Large intestine (tissue), 12 donors: Measurements from ENCODE around the gene ID3. TPM values are rescaled to one million over a fixed set of nuclear protein-coding genes. Genes with fewer than 3 reads are reported as not detected.

Source experiments
- DNase-seq, 2 donors: peaks; one replicate each; pipeline versions ENCODE4 v3.0.0 to v3.0.0-alpha.2; 2013
- H3K27ac ChIP-seq: one replicate; pipeline ENCODE4 v1.5.1; 2013; ENCODE audit warnings: low read length
- H3K27me3 ChIP-seq: 2 replicates; pipeline ENCODE4 v1.6.1; 2013; ENCODE audit warnings: low read length; ENCODE audit not compliant: control insufficient read depth, insufficient read depth
- H3K36me3 ChIP-seq: 2 replicates; pipeline ENCODE4 v1.6.1; 2013; ENCODE audit warnings: low read length; ENCODE audit not compliant: control insufficient read depth, insufficient read depth
- H3K4me1 ChIP-seq: one replicate; pipeline ENCODE4 v1.6.1; 2013; ENCODE audit warnings: low read length; ENCODE audit not compliant: control insufficient read depth, insufficient read depth
- H3K4me3 ChIP-seq: one replicate; pipeline ENCODE4 v1.5.1; 2013; ENCODE audit warnings: low read length
- H3K9me3 ChIP-seq: one replicate; pipeline ENCODE4 v1.6.1; 2013; ENCODE audit warnings: mild to moderate bottlenecking, low read depth, low read length, moderate library complexity; ENCODE audit not compliant: control insufficient read depth
- WGBS: methylation state at CpG from one replicate; pipeline ENCODE4 v1.1.5; 2013; ENCODE audit warnings: low lambda C conversion rate; ENCODE audit not compliant: insufficient coverage; 5-methylcytosine and 5-hydroxymethylcytosine counted together
- long read RNA-seq, 11 donors: transcript quantifications; one replicate each; lab custom pipeline, GENCODE V29; 2026
- polyA plus RNA-seq: library from polyadenylated mRNA; unstranded; fragments of 120-200 nt; gene quantifications from one replicate; pipeline ENCODE4 v1.2.1, GENCODE V29; 2013

Gene ID3, protein sequence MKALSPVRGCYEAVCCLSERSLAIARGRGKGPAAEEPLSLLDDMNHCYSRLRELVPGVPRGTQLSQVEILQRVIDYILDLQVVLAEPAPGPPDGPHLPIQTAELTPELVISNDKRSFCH
- 120 TPM for polyA plus RNA-seq
- long read RNA-seq, donor 1, transcript ID3-201 (3 exons, 1,251 nt): major isoform, 83 of 87 reads
- long read RNA-seq, donor 1, partial matches to known transcripts: 0 of 87 reads
- long read RNA-seq, donor 1, other reads (novel, unspliced or antisense): 0 of 87 reads
- long read RNA-seq, donor 2, transcript ID3-201 (3 exons, 1,251 nt): major isoform, 150 of 153 reads
- long read RNA-seq, donor 2, partial matches to known transcripts: 0 of 153 reads
- long read RNA-seq, donor 2, other reads (novel, unspliced or antisense): 0 of 153 reads
- long read RNA-seq, donor 3: 0 reads
- long read RNA-seq, donor 4, transcript ID3-201 (3 exons, 1,251 nt): major isoform, 24 of 24 reads
- long read RNA-seq, donor 4, partial matches to known transcripts: 0 of 24 reads
- long read RNA-seq, donor 4, other reads (novel, unspliced or antisense): 0 of 24 reads
- long read RNA-seq, donor 5, transcript ID3-201 (3 exons, 1,251 nt): major isoform, 93 of 102 reads
- long read RNA-seq, donor 5, partial matches to known transcripts: 0 of 102 reads
- long read RNA-seq, donor 5, other reads (novel, unspliced or antisense): 5 of 102 reads
- long read RNA-seq, donor 6, transcript ID3-201 (3 exons, 1,251 nt): major isoform, 185 of 192 reads
- long read RNA-seq, donor 6, partial matches to known transcripts: 0 of 192 reads
- long read RNA-seq, donor 6, other reads (novel, unspliced or antisense): 0 of 192 reads
- long read RNA-seq, donor 7, transcript ID3-201 (3 exons, 1,251 nt): major isoform, 76 of 111 reads
- long read RNA-seq, donor 7, partial matches to known transcripts: 28 of 111 reads
- long read RNA-seq, donor 7, other reads (novel, unspliced or antisense): 0 of 111 reads
- long read RNA-seq, donor 8, transcript ID3-202 (2 exons, 623 nt): minor isoform, 6 of 193 reads
- long read RNA-seq, donor 8, transcript ID3-201 (3 exons, 1,251 nt): major isoform, 175 of 193 reads
- long read RNA-seq, donor 8, transcript ID3-203 (2 exons, 892 nt): minor isoform, 7 of 193 reads
- long read RNA-seq, donor 8, partial matches to known transcripts: 0 of 193 reads
- long read RNA-seq, donor 8, other reads (novel, unspliced or antisense): 5 of 193 reads
- long read RNA-seq, donor 9, transcript ID3-201 (3 exons, 1,251 nt): major isoform, 111 of 113 reads
- long read RNA-seq, donor 9, partial matches to known transcripts: 0 of 113 reads
- long read RNA-seq, donor 9, other reads (novel, unspliced or antisense): 0 of 113 reads
- long read RNA-seq, donor 10, transcript ID3-201 (3 exons, 1,251 nt): major isoform, 126 of 167 reads
- long read RNA-seq, donor 10, transcript ID3-203 (2 exons, 892 nt): minor isoform, 5 of 167 reads
- long read RNA-seq, donor 10, partial matches to known transcripts: 35 of 167 reads
- long read RNA-seq, donor 10, other reads (novel, unspliced or antisense): 0 of 167 reads
- long read RNA-seq, donor 11, transcript ID3-201 (3 exons, 1,251 nt): major isoform, 58 of 61 reads
- long read RNA-seq, donor 11, partial matches to known transcripts: 0 of 61 reads
- long read RNA-seq, donor 11, other reads (novel, unspliced or antisense): 0 of 61 reads

DNA sequence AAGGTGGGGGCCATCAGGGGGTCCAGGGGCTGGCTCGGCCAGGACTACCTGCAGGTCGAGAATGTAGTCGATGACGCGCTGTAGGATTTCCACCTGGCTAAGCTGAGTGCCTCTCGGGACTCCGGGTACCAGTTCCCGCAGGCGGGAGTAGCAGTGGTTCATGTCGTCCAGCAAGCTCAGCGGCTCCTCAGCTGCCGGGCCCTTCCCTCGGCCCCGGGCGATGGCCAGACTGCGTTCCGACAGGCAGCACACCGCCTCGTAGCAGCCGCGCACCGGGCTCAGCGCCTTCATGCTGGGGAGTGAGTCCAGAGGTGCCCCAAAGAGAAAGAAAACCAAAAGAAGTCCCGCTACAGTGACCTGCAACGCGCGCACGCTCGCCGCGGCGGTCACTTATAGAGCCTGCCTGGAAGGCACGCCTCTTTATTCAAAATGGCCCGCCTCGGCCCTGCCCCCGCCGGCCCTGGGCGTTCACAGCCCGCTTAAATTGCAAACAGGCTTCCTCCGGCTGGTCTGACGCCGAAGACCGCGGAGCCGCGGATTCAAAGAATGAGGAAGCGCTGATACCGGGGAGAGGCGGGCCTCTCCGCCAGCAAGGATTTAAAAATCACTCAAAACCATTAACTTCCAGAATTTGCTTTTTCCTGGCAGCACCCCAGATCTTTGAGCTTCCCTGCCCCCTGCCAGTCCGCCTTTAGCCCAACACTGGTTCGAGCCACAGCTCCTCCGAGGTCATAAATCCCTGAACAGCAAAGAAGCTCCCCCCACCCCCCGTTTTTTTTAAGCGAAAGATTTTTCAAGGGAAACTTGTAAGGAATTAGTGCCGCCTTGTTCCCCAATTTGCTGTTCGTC lies at the start of gene ID3:
TSS of gene ID3 (minus strand) at position 366 of the 849 bp plus-strand sequence. CDS start at position 291, 75 bp downstream.
- Histone ChIP-seq H3K36me3 (peaks cover 4% of the 10 kb centered on the region), H3K4me1 (peaks cover 63% of the 10 kb centered on the region), H3K9me3 (no peaks in the 10 kb centered on the region), H3K27me3 (no peaks in the 10 kb centered on the region), H3K27ac (peak within 1 kb of the TSS; percentile 94), H3K4me3 (peak within 1 kb of the TSS; percentile 88)
- 0% methylated on average over 2 of the region's 57 CpGs for WGBS
- peak; percentile 96 to 98 for DNase-seq

GRCh38 chr1:23607944-23608343 lies 48.6 kb upstream of the ID3 start:
- H3K36me3 ChIP-seq: no peaks in the 10 kb centered on the region
- no peaks in the 10 kb centered on the region for H3K4me1 ChIP-seq
- no peaks in the 10 kb centered on the region for H3K9me3 ChIP-seq
- no peak overlapping the region for H3K27ac ChIP-seq
- H3K27me3 ChIP-seq: no peaks in the 10 kb centered on the region
- no peak overlapping the region for H3K4me3 ChIP-seq
- no CpG with 5 or more reads among the region's 4 CpGs for WGBS
- no peak for DNase-seq

- no peaks in the 10 kb centered on the region for H3K36me3 ChIP-seq
- H3K4me1 ChIP-seq: no peaks in the 10 kb centered on the region
- WGBS: 68% methylated on average over 3 of the region's 10 CpGs
- DNase-seq: no peak
- no peaks in the 10 kb centered on the region for H3K27me3 ChIP-seq
- no peaks in the 10 kb centered on the region for H3K9me3 ChIP-seq
- H3K27ac ChIP-seq: no peak overlapping the region
- no peak overlapping the region for H3K4me3 ChIP-seq
These were observed 42.9 kb upstream of the ID3 start for GRCh38 chr1:23601968-23602876.

- Histone ChIP-seq H3K4me3 (no peak overlapping the region), H3K27ac (no peak overlapping the region), H3K27me3 (no peaks in the 10 kb centered on the region), H3K36me3 (no peaks in the 10 kb centered on the region), H3K9me3 (no peaks in the 10 kb centered on the region), H3K4me1 (no peaks in the 10 kb centered on the region)
- DNase-seq: no peak
- WGBS: 50% methylated on average over 3 of the region's 11 CpGs
These were observed 42.0 kb upstream of the ID3 start for GRCh38 chr1:23601135-23601967.

DNA sequence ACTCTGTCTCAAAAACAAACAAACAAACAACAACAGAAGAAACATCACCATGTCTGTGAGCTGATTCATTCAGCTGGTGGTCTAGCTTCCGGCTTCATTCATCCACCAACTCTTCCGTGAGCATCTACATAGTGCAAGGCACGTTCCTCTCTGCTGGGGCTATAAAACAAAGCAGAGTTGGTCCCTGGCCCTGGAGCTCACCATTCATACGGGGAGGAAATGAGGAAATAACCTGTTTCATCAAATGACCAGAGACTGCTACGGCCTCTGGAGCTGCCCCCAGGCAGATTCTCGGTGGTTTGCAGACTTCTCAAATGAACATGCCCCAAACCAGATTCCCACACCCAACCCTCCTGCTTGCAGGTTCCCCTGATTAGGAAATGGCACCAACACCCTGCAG lies 41.0 kb upstream of the ID3 start:
- WGBS: no CpG with 5 or more reads among the region's 6 CpGs

GRCh38 chr1:23599125-23599524 lies 39.8 kb upstream of the ID3 start:
- WGBS: no CpG with 5 or more reads among the region's 1 CpG
- no peak for DNase-seq
- Histone ChIP-seq H3K4me3 (no peak overlapping the region), H3K9me3 (no peaks in the 10 kb centered on the region), H3K36me3 (no peaks in the 10 kb centered on the region), H3K4me1 (no peaks in the 10 kb centered on the region), H3K27me3 (no peaks in the 10 kb centered on the region), H3K27ac (no peak overlapping the region)

More for the DNA sequence above, 41.0 kb upstream of the ID3 start:
- H3K4me3 ChIP-seq: no peak overlapping the region
- H3K9me3 ChIP-seq: no peaks in the 10 kb centered on the region
- H3K27me3 ChIP-seq: no peaks in the 10 kb centered on the region
- no peak overlapping the region for H3K27ac ChIP-seq
- DNase-seq: no peak
- H3K4me1 ChIP-seq: no peaks in the 10 kb centered on the region
- H3K36me3 ChIP-seq: no peaks in the 10 kb centered on the region

DNA sequence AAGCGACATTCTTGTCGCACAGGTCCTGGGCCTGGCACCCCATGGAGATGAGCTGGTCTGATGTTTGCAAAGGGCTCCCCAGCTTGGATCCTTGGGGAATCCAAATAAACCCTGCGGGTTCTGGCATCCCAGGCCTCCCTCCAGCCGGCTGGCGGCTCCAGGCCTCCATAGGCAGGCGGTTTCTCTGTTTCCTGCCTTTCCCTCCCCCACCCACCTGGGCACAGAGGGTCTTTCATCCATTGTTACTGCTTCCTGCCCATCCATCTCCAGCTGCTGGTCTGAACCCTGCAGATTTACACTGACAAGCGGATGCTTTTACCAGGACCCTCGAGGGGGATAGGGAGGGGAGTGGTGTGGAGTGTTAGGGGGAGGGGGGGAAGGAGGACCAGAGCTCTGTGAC lies 39.1 kb upstream of the ID3 start:
- H3K4me1 ChIP-seq: no peaks in the 10 kb centered on the region
- H3K9me3 ChIP-seq: no peaks in the 10 kb centered on the region
- no CpG with 5 or more reads among the region's 8 CpGs for WGBS
- no peak overlapping the region for H3K27ac ChIP-seq
- H3K4me3 ChIP-seq: no peak overlapping the region
- no peaks in the 10 kb centered on the region for H3K27me3 ChIP-seq
- no peak for DNase-seq
- H3K36me3 ChIP-seq: no peaks in the 10 kb centered on the region
